IMR-90 (cell line): Measurements from ENCODE around the gene PDIA2. TPM values are rescaled to one million over a fixed set of nuclear protein-coding genes. Genes with fewer than 3 reads are reported as not detected.

Source experiments
- ATAC-seq: fragments of 200-7000 bp; cut with Tn5 transposase; 2 replicates; pipeline ENCODE4 v1.9.1; 2020; ENCODE audit warnings: low read depth, mild to moderate bottlenecking, moderate library complexity
- BruUV-seq: library from RNA; stranded (reverse); fragments of 400-500 nt; replicated peaks from 2 replicates; lab custom pipeline; 2021; lab: Mats Ljungman, UMichigan
- CTCF ChIA-PET: fragments of 300-600 bp; formaldehyde crosslinking; extraction: SDS; loops from one replicate; lab custom pipeline; 2021; ENCODE audit warnings: antibody characterized with exemption; lab: Yijun Ruan, JAX
- POLR2A ChIA-PET: fragments of 300-600 bp; sonication (Branson Sonifier 250); formaldehyde crosslinking; loops from one replicate; lab custom pipeline; 2022; ENCODE audit warnings: antibody characterized with exemption; ENCODE audit not compliant: unreplicated experiment; lab: Charles Lee
- DNase-seq: peaks from one replicate; pipeline ENCODE4 v3.0.0; 2013
- H2AFZ ChIP-seq: replicated peaks from 2 replicates; pipeline ENCODE3; 2013; ENCODE audit warnings: low read length, mild to moderate bottlenecking; ENCODE audit not compliant: poor library complexity
- H2AK5ac ChIP-seq: 2 replicates; pipeline ENCODE4 v1.6.1; 2013; ENCODE audit warnings: low read depth, low read length, inconsistent platforms
- H2AK9ac ChIP-seq: replicated peaks from 2 replicates; pipeline ENCODE3; 2013; ENCODE audit warnings: mild to moderate bottlenecking, low read depth, low read length, moderate library complexity; ENCODE audit not compliant: poor library complexity
- H2BK120ac ChIP-seq: 2 replicates; pipeline ENCODE4 v1.6.1; 2013; ENCODE audit warnings: low read depth, low read length, inconsistent platforms
- H2BK15ac ChIP-seq: 3 replicates; pipeline ENCODE4 v1.6.1; 2013; ENCODE audit warnings: low read depth, low read length, inconsistent platforms
- H2BK20ac ChIP-seq: 2 replicates; pipeline ENCODE4 v1.6.1; 2013; ENCODE audit warnings: low read depth, mild to moderate bottlenecking, inconsistent platforms, low read length, moderate library complexity
- H2BK5ac ChIP-seq: 2 replicates; pipeline ENCODE4 v1.6.1; 2013; ENCODE audit warnings: mild to moderate bottlenecking, low read depth, low read length, inconsistent platforms; ENCODE audit not compliant: poor library complexity, severe bottlenecking
- H3K14ac ChIP-seq: replicated peaks from 2 replicates; pipeline ENCODE4 v1.6.1; 2013; ENCODE audit warnings: low read depth, low read length, inconsistent platforms
- H3K18ac ChIP-seq: 2 replicates; pipeline ENCODE4 v1.6.1; 2013; ENCODE audit warnings: low read depth, low read length, control low read depth
- H3K23ac ChIP-seq: 2 replicates; pipeline ENCODE4 v1.6.1; 2013; ENCODE audit warnings: low read depth, low read length, inconsistent platforms
- H3K27ac ChIP-seq: 2 replicates; pipeline ENCODE4 v1.5.1; 2013; ENCODE audit warnings: mild to moderate bottlenecking, control low read depth, low read length; ENCODE audit not compliant: insufficient read depth
- H3K27me3 ChIP-seq: 2 replicates; pipeline ENCODE4 v1.6.1; 2013; ENCODE audit warnings: low read length; ENCODE audit not compliant: control insufficient read depth, insufficient read depth
- H3K36me3 ChIP-seq: 2 replicates; pipeline ENCODE4 v1.6.1; 2013; ENCODE audit warnings: low read length, mixed read lengths; ENCODE audit not compliant: control insufficient read depth, insufficient read depth
- H3K4ac ChIP-seq: 2 replicates; pipeline ENCODE4 v1.6.1; 2013; ENCODE audit warnings: low read depth, low read length, inconsistent platforms
- H3K4me1 ChIP-seq: 2 replicates; pipeline ENCODE4 v1.6.1; 2013; ENCODE audit warnings: low read length, mixed read lengths; ENCODE audit not compliant: control insufficient read depth, insufficient read depth
- H3K4me2 ChIP-seq: 2 replicates; pipeline ENCODE4 v1.6.1; 2013; ENCODE audit warnings: low read depth, mild to moderate bottlenecking, control low read depth, low read length, moderate library complexity
- H3K4me3 ChIP-seq: 2 replicates; pipeline ENCODE4 v1.5.1; 2013; ENCODE audit warnings: low read depth, mild to moderate bottlenecking, control low read depth, low read length, moderate library complexity; ENCODE audit not compliant: insufficient read depth
- H3K56ac ChIP-seq: 2 replicates; pipeline ENCODE4 v1.6.1; 2013; ENCODE audit warnings: low read length, inconsistent platforms; ENCODE audit not compliant: insufficient read depth; ENCODE audit errors: extremely low read depth
- H3K79me1 ChIP-seq, 2 experiments: 2 replicates each; pipeline ENCODE4 v1.6.1; 2013; ENCODE audit warnings: low read length in 2 of 2, inconsistent platforms in 1 of 2, low read depth in 1 of 2
- H3K9ac ChIP-seq: 2 replicates; pipeline ENCODE4 v1.6.1; 2013; ENCODE audit warnings: low read depth, low read length, control low read depth
- H3K9me1 ChIP-seq: 2 replicates; pipeline ENCODE4 v1.6.1; 2013; ENCODE audit warnings: low read length, inconsistent platforms; ENCODE audit not compliant: insufficient read depth
- H3K9me3 ChIP-seq: 2 replicates; pipeline ENCODE4 v1.6.1; 2013; ENCODE audit warnings: low read length; ENCODE audit not compliant: control insufficient read depth, insufficient read depth
- H4K20me1 ChIP-seq: 2 replicates; pipeline ENCODE4 v1.6.1; 2013; ENCODE audit warnings: low read length, inconsistent platforms; ENCODE audit not compliant: insufficient read depth
- H4K5ac ChIP-seq: 2 replicates; pipeline ENCODE4 v1.6.1; 2013; ENCODE audit warnings: mild to moderate bottlenecking, low read depth, low read length, control low read depth
- H4K8ac ChIP-seq, 2 experiments: 2 replicates each; pipeline ENCODE4 v1.6.1; 2013; ENCODE audit warnings: low read depth in 2 of 2, low read length in 2 of 2, control low read depth in 1 of 2, inconsistent platforms in 1 of 2
- H4K91ac ChIP-seq: 2 replicates; pipeline ENCODE4 v1.6.1; 2013; ENCODE audit warnings: low read depth, low read length, inconsistent platforms; ENCODE audit not compliant: insufficient read depth
- NFE2L2 ChIP-seq: fragments of 150-350 bp; IDR thresholded peaks from 2 replicates; pipeline ENCODE4 v1.6.1; 2016; ENCODE audit warnings: low read depth, mild to moderate bottlenecking, low read length
- POLR2A ChIP-seq: IDR thresholded peaks from 2 replicates; pipeline ENCODE4 v1.6.1; 2012; ENCODE audit warnings: mild to moderate bottlenecking, low read depth, low read length
- SMC3 ChIP-seq: fragments of 150-350 bp; IDR thresholded peaks from 2 replicates; pipeline ENCODE4 v1.6.1; 2016; ENCODE audit warnings: low read depth, mild to moderate bottlenecking, antibody characterized with exemption, low read length, moderate library complexity
- WGBS, 2 experiments: methylation state at CpG; one replicate each; pipeline versions ENCODE4 v1.1.5 to v1.1.7; 2013; ENCODE audit warnings: missing lambda C conversion rate in 2 of 2; ENCODE audit not compliant: insufficient read length in 1 of 2; ENCODE audit errors: extremely low coverage in 2 of 2; 5-methylcytosine and 5-hydroxymethylcytosine counted together
- dilution Hi-C: fragments of 300-500 bp; cut with HindIII; formaldehyde crosslinking; loops from one replicate; pipeline ENCODE4 v1.14.3; 2018; ENCODE audit warnings: low sequenced_read_pairs; ENCODE audit not compliant: unreplicated experiment
- in situ Hi-C: fragments of 300-500 bp; cut with MboI; formaldehyde crosslinking; loops from 3 replicates; pipeline ENCODE4 v1.14.3; 2019; ENCODE audit warnings: low sequenced_read_pairs, inconsistent platforms, mixed read lengths
- intact Hi-C: fragments of 100-400 bp; cut with micrococcal nuclease; formaldehyde crosslinking; loops from 2 replicates; pipeline ENCODE4 v1.10.0; 2022
- polyA plus RNA-seq, 3 experiments: library from polyadenylated mRNA; depleted of rRNA; stranded (reverse); fragments of >200 nt; gene quantifications; 2 replicates each; pipeline ENCODE4 v1.2.3, GENCODE V29; 2012; ENCODE audit warnings: low replicate concordance in 1 of 3
- total RNA-seq: library from RNA; depleted of rRNA; stranded (reverse); fragments of >200 nt; gene quantifications from 2 replicates; pipeline ENCODE4 v1.2.3, GENCODE V29; 2012
- TF ChIP-seq, protein P1 (sequence below): fragments of 150-350 bp; IDR thresholded peaks from 2 replicates; pipeline ENCODE4 v1.6.1; 2017; ENCODE audit warnings: mild to moderate bottlenecking, antibody characterized with exemption, low read length, low read depth

Gene PDIA2
- total and polyA plus RNA-seq, 2 of the 4 experiments (the other 2 are of a cell fraction), result 0.17 TPM; not detected in 1

DNA sequence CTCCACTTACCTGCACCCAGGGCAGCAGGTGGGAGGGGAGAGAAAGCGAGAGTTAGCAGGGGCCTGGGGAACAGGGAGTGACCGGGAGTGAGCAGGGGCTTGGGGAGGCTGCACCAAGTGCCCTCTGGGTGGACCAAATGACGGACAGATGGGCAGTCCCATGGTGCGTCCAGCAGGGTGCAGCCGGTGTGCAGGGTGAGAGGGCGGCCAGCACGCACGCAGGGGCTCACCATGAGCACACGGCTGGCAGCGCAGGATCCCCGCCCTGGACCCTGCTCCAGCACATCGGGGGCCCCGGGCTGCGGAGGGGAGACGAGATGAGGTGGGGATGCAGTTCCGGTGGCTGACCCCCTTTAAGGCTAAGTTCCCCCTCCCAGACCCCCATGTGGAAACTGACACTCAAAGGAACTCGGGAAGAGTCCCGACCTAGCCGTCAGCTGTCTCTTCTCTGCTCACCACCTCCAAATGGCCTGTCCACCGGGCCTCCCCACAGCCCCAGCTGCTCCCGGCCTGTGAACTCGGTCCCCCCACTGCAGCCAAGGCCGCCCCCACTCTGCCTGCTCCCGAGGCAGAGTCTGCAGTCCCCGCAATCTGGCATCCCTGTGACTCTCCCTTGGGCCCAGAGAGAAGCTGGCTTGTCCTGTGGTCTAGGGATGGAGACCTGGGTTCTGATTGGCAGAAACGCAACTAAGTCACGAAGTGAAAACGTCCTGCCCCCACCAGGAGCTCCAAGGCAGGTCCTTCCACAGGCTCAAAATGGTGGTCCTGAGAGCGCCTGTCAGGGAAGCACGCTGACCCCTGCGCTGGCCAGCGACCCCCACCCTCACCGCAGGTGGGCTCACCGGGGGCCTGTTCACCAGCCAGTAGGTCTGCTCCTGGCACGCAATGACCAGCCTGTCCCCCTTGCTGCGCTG, 10.1 kb upstream of the PDIA2 start:
- no peaks in the 10 kb centered on the region for H3K9me3 ChIP-seq
- POLR2A ChIA-PET, result no interaction called here
- H3K9me1 ChIP-seq, result peaks cover 2% of the 10 kb centered on the region; the same call in 1 of the 2 replicates
- ATAC-seq (no peak), DNase-seq (no peak)
- no peak overlapping the region for H3K14ac ChIP-seq
- H2BK15ac ChIP-seq, result no peak overlapping the region
- H2BK20ac ChIP-seq, result no peak overlapping the region
- H3K4me2 ChIP-seq, result no peak overlapping the region
- CTCF ChIA-PET, result no interaction called here
- 64% methylated on average over 13 of the region's 36 CpGs; no CpG with 5 or more reads in 1 of the 2 experiments for WGBS, 2 experiments
- TF ChIP-seq POLR2A (no peak), NFE2L2 (no peak), SMC3 (no peak)
- TF ChIP-seq, protein P1, sequence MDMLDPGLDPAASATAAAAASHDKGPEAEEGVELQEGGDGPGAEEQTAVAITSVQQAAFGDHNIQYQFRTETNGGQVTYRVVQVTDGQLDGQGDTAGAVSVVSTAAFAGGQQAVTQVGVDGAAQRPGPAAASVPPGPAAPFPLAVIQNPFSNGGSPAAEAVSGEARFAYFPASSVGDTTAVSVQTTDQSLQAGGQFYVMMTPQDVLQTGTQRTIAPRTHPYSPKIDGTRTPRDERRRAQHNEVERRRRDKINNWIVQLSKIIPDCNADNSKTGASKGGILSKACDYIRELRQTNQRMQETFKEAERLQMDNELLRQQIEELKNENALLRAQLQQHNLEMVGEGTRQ, result no peak
- no peak overlapping the region for H3K23ac ChIP-seq
- no peak overlapping the region for H4K8ac ChIP-seq
- no peak overlapping the region for H2AK9ac ChIP-seq
- H3K4me3 ChIP-seq, result no peak overlapping the region
- no peak overlapping the region for H3K9ac ChIP-seq
- dilution Hi-C loops (no loop called here), in situ Hi-C loops (no loop called here), intact Hi-C loops (no loop called here)
- H3K27me3 ChIP-seq, result peaks cover 18% of the 10 kb centered on the region; the same call in 1 of the 2 replicates
- no peak overlapping the region for H3K18ac ChIP-seq
- no peak overlapping the region for H4K5ac ChIP-seq
- H3K79me1 ChIP-seq, result no peaks in the 10 kb centered on the region
- no peak overlapping the region for H4K91ac ChIP-seq
- no peak overlapping the region for H3K56ac ChIP-seq
- H3K36me3 ChIP-seq, result no peaks in the 10 kb centered on the region
- H4K20me1 ChIP-seq, result no peaks in the 10 kb centered on the region
- peaks cover 3% of the 10 kb centered on the region; the same call in 1 of the 2 replicates for H3K4me1 ChIP-seq
- no peak overlapping the region for H2BK5ac ChIP-seq
- H2AK5ac ChIP-seq, result no peak overlapping the region
- no peak overlapping the region for H3K4ac ChIP-seq
- no peak overlapping the region for H2BK120ac ChIP-seq
- H2AFZ ChIP-seq, result no peak overlapping the region
- H3K27ac ChIP-seq, result no peak overlapping the region
- no TSS peak for BruUV-seq
